Epithelial cell of prostate (primary cell): ENCODE data around the gene MAPK14.
"Not testable (repeated sequence)": the region's sequence is repeated elsewhere in the genome, so short reads cannot be mapped to it uniquely, and the experiment has no call there.

ENCODE experiments used
- DNase-seq: peaks from one replicate; pipeline ENCODE4 v3.0.0-alpha.2; 2011; ENCODE audit warnings: low read depth, low spot score
- H3K27ac ChIP-seq: fragments of 450-650 bp; 2 replicates; pipeline ENCODE4 v1.5.1; 2017; ENCODE audit warnings: mild to moderate bottlenecking

Gene MAPK14

DNA sequence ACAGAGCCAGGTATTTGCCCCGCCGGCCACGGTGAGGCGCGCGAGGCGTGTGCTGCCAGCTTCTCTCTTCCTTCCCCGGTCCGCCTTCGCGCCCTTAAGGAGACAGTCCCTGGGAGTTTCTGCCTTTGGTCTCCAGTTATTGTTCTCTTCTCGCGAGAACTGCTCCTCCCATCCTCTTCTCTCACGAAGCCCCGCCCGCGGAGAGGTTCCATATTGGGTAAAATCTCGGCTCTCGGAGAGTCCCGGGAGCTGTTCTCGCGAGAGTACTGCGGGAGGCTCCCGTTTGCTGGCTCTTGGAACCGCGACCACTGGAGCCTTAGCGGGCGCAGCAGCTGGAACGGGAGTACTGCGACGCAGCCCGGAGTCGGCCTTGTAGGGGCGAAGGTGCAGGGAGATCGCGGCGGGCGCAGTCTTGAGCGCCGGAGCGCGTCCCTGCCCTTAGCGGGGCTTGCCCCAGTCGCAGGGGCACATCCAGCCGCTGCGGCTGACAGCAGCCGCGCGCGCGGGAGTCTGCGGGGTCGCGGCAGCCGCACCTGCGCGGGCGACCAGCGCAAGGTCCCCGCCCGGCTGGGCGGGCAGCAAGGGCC lies at the start of gene MAPK14:
MAPK14 (plus strand) TSS at position 308 of the 587 bp plus-strand sequence. CDS start 350 bp downstream, outside the sequence.
- peak within 1 kb of the TSS; percentile 90 for H3K27ac ChIP-seq
- peak; percentile 98 for DNase-seq

GRCh38 chr6:35980126-35980525 lies 47.5 kb upstream of the MAPK14 start:
- DNase-seq, H3K27ac ChIP-seq: not testable (repeated sequence)

DNA sequence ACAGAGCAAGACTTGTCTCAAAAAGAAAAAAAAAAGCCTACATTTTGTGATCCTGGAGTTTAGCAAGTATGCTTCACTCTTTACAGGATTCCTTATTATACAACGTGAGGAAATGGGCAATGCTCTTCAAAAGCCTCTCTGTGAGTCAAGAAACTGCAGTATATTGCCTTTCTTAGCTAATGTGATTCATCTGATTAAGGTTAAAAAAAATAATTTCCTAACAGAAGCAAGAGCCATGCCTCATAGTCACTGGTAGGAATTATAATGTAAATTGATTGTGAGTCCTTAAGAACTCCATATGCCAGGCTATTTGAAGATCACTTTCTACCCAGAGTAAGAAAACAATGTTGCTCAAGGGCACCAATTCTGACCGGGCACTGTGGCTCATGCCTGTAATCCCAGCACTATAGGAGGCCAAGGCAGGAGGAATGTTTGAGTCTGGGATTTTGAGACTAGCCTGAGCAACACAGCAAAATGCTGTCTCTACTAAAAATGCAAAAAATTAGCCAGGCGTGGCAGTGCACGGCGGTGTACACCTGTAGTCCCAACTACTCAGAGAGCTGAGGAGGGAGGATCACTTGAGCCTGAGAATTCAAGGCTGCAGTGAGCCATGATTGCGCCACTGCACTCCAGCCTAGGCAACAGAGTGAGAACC lies 46.5 kb upstream of the MAPK14 start:
- H3K27ac ChIP-seq = no peak overlapping the region
- no peak for DNase-seq

DNA sequence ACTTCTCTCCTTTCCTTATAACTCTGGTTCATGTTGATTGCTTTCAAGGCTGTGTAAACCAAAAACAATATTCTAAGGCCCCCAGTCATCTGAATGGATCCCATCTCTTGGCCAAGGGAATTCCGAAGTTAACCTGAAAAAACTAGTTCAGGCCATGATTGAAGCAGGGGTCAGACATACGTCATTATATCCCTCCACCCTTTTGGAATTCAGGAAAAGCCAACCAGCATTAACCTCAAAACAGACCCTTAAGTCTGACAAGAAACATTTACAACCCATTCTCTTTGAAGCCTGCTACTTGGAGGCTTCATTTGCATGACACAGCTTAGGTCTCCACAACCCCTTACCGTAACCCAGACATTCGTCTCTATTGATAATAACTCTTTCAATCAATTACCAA lies 42.9 kb upstream of the MAPK14 start:
- H3K27ac ChIP-seq = no peak overlapping the region
- DNase-seq = no peak

GRCh38 chr6:35988047-35988446 lies 39.6 kb upstream of the MAPK14 start:
- H3K27ac ChIP-seq, DNase-seq: not testable (repeated sequence)

DNA sequence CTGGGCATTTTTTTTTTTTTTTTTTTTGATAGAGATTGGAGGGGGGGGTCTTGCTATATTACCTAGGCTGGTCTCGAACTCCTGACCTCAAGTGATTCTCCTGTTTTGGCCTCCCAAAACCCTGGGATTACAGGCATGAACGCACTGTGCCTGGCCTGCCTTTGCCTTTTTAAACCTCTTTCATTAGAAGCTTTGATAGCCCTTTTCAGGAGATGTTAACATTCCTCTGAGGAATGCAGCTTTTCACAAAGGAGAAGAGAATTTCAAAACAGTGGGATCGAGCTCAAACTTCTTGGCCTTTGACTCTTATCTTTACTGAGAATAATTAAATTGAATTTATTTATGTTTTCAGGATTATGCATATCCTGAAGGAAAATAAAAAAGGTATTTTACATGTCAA lies 34.5 kb upstream of the MAPK14 start:
- DNase-seq = no peak
- H3K27ac ChIP-seq = no peak overlapping the region

GRCh38 chr6:36000451-36000850 lies 27.2 kb upstream of the MAPK14 start:
- no peak for DNase-seq
- no peak overlapping the region for H3K27ac ChIP-seq

DNA sequence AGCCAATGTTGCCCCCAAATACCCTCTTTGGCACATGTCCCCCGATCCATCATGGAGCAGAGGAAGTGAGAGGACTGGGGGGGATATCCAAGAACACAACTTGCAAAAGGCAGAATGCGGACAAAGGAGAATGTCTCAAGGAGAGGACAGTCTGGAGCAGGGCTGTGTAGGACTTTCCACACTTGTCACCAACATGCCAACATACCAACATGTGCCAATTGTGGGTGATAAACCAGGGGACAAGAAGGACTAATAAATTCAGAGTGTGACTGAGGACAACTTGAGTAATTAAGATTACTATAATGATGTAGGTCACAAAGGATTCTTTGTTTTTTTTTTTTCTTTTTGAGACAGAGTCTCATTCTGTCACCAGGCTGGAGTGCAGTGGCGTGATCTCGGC lies 11.9 kb upstream of the MAPK14 start:
- no peak overlapping the region for H3K27ac ChIP-seq

GRCh38 chr6:36018339-36018738 lies 9.3 kb upstream of the MAPK14 start:
- DNase-seq = no peak
- H3K27ac ChIP-seq = no peak overlapping the region

More for the DNA sequence above, 11.9 kb upstream of the MAPK14 start:
- DNase-seq = no peak

DNA sequence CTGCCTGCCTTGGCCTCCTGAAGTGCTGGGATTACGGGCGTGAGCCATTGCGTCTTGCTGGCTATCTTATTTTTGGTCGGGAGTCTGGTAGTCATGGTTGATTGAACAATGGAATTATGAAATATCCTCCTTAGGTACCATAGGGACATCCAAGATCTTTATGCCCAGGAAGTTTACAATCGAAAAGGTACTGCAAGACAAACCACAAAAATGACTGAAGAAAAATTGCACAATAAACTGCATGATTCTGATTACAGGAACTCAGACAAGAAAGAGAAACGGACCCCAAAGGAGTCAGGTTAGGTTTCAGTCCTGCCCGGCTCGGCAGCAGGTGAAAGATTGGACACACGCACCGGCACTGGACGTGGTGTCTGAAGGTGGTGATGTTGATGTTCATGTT lies 8.4 kb upstream of the MAPK14 start:
- no peak overlapping the region for H3K27ac ChIP-seq

DNA sequence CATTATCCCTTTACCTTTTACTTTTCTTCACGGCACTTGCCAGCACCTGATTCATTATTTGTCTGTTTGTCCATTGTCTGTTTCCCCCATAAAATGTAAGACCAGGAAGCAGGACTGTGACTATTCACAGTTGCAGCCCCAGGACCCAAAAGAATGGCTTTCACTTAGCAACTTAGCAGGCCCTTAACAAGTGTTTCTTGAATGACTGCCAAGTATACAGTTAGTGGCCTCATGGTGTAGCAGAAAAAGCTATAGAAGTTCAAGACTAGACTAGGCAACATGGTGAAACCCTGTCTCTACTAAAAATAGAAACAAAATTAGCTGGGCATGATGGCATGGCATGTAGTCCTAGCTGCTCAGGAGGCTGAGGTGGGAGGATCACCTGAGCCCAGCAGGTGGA lies 7.5 kb upstream of the MAPK14 start:
- no peak overlapping the region for H3K27ac ChIP-seq
- no peak for DNase-seq

More for the DNA sequence above, 8.4 kb upstream of the MAPK14 start:
- no peak for DNase-seq

DNA sequence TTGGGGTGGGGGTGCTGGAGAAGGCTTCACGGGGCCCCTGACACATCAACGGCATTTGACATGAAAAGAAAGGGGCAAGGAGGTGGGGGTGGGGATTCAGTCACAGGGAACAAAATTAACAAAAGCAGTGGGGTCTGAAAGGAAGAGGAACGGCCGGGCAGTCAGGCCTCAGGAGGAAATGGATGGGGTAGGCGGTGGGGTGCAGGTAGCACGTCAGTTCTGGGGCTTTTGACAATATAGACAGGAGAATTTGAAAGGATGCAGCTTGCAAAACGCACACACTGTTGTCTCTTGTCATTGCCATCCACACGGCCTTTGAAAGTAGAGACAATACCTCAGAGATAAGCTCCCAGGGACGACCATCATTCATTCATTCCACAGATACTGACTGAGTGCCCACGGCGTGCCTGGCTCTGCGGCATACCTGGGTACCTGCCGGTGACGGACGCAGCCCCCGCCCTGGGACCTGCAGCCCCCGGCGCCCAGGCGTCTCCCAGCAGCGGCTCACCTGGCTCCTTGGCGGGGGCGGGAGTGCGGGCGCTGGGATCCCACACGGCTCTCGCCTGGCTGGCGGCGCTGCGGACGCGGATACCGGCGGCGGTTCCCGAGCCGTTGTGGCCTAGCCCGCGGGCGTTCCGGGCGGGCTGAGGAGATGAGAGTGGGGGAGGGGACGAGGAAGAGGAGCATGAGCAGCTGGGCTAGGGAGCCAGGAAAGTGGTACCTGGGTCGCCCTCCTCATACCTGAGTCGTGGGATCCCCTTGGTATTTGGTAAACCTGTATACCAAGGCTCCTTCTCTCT lies 3.4 kb upstream of the MAPK14 start, which contains the start of gene SLC26A8:
SLC26A8 (minus strand) TSS at position 646 of the 800 bp plus-strand sequence. CDS start 4,934 bp downstream, outside the sequence.
- H3K27ac ChIP-seq = no peak within 1 kb of the TSS
- DNase-seq = no peak

DNA sequence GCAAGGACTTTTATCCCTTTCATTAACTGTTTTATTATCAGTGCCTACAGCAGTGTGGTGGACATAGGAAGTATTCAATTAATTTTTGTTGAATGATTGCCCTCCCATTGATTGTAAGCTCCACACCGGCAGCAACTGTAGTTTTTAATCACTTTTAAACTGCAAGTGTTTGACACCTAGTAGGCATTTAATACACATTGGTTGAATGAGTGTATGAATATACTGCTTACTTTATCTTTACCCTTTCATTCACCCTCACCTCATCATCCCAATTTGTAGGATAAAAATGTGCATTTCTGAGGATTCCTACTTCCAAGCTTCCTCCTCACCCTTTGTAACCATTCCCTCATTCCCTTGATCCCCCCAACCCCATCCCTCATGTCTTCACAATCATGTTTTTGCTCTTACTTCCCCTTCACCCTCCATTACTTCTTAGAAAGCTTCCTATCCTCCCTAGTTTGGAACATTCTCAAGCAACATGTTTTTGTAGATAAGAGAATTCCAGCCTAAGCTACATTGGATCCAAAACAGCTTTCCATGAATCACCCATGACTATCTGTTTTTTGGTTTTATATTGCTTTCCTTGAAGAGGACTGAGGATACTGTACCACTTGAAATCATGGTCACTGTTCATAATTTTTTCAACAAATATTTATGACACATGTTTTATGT lies 2.2 kb upstream of the MAPK14 start:
- DNase-seq = no peak
- no peak overlapping the region for H3K27ac ChIP-seq

DNA sequence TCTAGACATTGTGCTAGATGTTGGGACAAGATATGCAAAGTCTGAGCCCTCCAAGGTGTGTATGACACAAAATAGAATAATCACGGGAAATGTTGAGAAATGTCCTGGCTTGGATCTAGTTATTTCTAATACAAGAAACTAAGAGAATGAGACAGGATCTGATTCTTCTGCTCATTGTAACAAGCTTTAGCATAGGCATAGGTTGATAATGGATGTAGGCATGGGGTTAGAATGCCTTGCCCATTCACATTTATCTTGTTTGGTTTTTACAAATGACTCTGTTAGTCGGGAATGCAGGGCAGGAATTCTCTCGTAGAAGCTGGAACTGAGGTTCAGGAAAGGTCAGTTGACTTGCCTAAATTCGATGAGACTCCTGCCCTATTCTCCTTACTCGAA lies 1.7 kb upstream of the MAPK14 start:
- no peak for DNase-seq
- no peak overlapping the region for H3K27ac ChIP-seq

DNA sequence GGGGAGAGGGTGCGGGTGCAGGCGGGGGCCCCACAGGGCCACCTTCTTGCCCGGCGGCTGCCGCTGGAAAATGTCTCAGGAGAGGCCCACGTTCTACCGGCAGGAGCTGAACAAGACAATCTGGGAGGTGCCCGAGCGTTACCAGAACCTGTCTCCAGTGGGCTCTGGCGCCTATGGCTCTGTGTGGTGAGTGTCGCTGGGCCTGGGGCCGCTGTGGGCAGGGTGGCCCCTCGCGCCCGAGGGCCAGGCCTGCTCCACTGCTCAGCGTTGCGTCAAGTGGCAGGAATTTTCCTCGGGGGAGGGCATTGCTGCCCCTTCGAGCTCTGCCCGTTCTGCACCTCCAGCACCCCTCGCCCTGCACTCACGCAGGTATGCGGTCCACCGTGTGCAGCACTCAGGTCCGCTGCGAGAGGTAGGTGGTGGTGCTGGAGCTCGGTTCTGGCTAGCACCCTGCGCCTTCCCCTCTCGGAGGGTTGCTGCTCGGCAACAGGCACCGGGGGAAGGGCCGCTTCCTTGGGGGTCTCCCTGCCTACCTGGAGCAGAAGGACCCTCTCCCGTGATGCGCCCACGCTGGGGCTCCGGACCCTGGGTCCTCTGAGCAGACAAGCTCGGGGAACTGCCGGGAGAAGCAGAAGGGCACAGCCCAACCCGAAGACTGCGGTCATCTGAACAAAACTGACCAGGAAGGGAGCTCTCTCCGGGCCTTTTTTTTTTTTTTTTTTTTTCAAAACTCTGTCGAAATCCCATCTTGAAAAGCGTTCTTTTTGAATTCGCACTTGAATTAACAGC lies 674 bp downstream of the MAPK14 start:
- H3K27ac ChIP-seq = peak overlapping the region; percentile 90
- no peak for DNase-seq

DNA sequence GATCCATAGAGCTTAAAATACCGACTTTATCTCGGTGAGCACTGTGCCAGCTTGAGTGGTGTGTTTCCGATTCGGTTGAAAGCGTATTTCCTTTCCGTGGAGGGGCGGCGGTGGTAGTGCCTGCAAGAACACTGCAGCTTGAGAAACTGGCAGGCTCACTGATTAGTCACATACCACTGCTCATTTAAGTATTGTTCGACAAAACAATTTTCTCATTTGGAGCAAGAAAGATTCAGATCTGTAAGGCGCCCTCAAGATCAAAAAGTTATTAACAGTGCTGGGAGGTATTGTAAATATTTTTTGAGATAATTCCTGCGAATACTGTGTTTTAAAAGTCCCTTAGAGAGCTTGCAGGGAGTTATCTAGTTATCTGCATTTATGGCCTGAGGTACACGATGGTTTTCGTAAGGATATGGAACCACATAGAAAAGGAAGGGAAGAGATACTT lies 1.3 kb downstream of the MAPK14 start:
- H3K27ac ChIP-seq = peak overlapping the region; percentile 90
- peak; percentile 45 for DNase-seq

DNA sequence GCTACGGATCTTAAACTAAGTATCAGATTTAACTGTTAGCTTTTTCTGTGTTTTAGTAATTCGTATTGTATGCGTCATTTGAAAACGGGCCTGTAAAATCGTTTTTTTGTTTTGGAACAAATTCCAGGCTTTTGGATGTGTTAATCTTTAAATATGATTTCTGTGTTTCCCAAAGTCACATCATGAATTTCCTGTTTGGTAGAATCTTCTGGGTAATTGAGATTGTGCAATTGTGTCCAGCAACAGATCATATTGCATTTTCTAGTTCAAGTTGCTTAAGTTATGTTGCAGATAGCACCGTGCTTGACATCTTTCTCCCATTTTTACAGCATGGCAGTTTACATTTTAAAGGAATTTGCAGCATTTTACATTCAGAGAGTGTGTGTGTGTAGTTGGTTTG lies 1.9 kb downstream of the MAPK14 start:
- H3K27ac ChIP-seq = peak overlapping the region; percentile 90
- DNase-seq = no peak

DNA sequence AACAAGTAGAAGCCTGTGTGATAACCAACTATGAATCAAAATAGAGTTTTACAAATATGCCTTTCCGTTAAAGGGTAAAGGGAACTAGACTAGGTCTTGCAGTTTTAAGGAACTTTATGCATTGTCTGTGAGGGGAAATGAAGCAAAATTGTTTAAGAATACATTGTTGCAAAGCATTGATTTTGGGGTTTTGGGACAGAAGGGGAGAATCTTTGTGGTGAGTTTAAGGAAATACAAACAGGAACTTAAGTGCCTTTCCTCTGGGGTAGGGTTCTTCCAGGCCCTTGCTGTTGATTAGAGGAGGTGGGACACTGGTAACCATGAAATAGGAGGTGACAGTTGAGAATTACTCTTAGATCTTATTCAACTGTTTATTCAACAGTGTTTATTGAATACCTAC lies 4.7 kb downstream of the MAPK14 start:
- H3K27ac ChIP-seq = no peak overlapping the region
- no peak for DNase-seq

GRCh38 chr6:36033144-36033543 lies 5.5 kb downstream of the MAPK14 start:
- DNase-seq, H3K27ac ChIP-seq: not testable (repeated sequence)

DNA sequence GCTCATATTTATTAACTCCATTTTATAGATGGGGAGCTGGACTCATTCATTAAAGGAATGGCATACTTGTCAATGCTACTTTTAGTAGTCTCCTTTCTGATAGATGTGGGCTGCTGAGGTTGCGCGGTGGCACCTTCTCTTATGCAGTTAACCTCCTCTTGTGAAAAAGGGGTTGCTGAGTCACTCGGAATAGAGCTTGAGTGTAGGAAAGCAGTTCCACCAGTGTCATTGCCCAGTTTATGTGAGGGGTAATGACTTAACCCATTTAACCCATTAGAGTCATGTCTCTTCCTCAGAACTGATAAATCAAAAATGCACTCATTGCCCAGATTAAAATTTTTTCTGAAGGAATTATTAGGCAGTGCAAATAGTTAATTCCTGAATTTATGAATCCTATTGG lies 6.3 kb downstream of the MAPK14 start:
- no peak overlapping the region for H3K27ac ChIP-seq

More for the DNA sequence above, 6.3 kb downstream of the MAPK14 start:
- DNase-seq = no peak
